ENCODE measurements around the gene GRB10. TPM values are rescaled to one million over a fixed set of nuclear protein-coding genes. Genes with fewer than 3 reads are reported as not detected.

The GRB10 gene
- polyA plus RNA-seq, 5 donors: 33.7 to 45.6 (median 38.6) TPM

- DNase-seq: no peak
Observed at GRCh38 chr7:50612704-50613103, 170.0 kb downstream of the GRB10 start.

- no peak for DNase-seq
Observed at GRCh38 chr7:50610521-50611277, 172.0 kb downstream of the GRB10 start.

GRCh38 chr7:50608196-50608906 lies 174.3 kb downstream of the GRB10 start:
- DNase-seq: no peak

GRCh38 chr7:50607524-50608125 lies 175.1 kb downstream of the GRB10 start:
- DNase-seq: no peak

GRCh38 chr7:50605059-50605458 lies 177.6 kb downstream of the GRB10 start:
- no peak for DNase-seq

GRCh38 chr7:50603287-50603686 lies 179.4 kb downstream of the GRB10 start:
- DNase-seq: no peak

- DNase-seq: no peak
Observed at GRCh38 chr7:50599385-50599784, 183.3 kb downstream of the GRB10 start.

- DNase-seq: no peak
Observed at GRCh38 chr7:50598460-50599343, 184.0 kb downstream of the GRB10 start.

- no peak for DNase-seq
Observed at GRCh38 chr7:50596484-50596883, 186.2 kb downstream of the GRB10 start.

GRCh38 chr7:50595491-50596102 lies 187.1 kb downstream of the GRB10 start:
- peak in 1 of 2 donors; percentile 10 for DNase-seq

- DNase-seq: no peak
Observed at GRCh38 chr7:50594734-50595485, 187.8 kb downstream of the GRB10 start.

- no peak for DNase-seq
Observed at GRCh38 chr7:50594136-50594535, 188.6 kb downstream of the GRB10 start.

GRCh38 chr7:50592940-50593339 lies 189.8 kb downstream of the GRB10 start:
- DNase-seq: no peak

GRCh38 chr7:50591480-50592438 lies 190.9 kb downstream of the GRB10 start:
- DNase-seq: no peak

GRCh38 chr7:50591098-50591479 lies 191.6 kb downstream of the GRB10 start:
- DNase-seq: no peak

- no peak for DNase-seq
Observed at GRCh38 chr7:50590535-50590934, 192.2 kb downstream of the GRB10 start.

- DNase-seq: no peak
Observed at GRCh38 chr7:50589364-50589763, 193.3 kb downstream of the GRB10 start.

GRCh38 chr7:50588937-50589336 lies 193.8 kb downstream of the GRB10 start:
- DNase-seq: no peak

GRCh38 chr7:50587737-50588136 lies 195.0 kb downstream of the GRB10 start:
- no peak for DNase-seq

Measured in right lung (tissue), 5 donors.